OCI-LY1 (cell line): ENCODE measurements around the gene TBX15.

Experiments
- H2AFZ ChIP-seq: fragments of 200-600 bp; sonication (generic), shearing (Covaris generic); 2 replicates; pipeline ENCODE4 v1.6.0; 2014; ENCODE audit warnings: antibody characterized with exemption, mild to moderate bottlenecking, low read length
- H3F3A ChIP-seq: fragments of 200-600 bp; sonication (generic), shearing (Covaris generic); 2 replicates; pipeline ENCODE4 v1.6.0; 2014; ENCODE audit warnings: mild to moderate bottlenecking, antibody characterized with exemption, low read length, moderate library complexity; ENCODE audit not compliant: insufficient read depth
- H3K27ac ChIP-seq: fragments of 200-600 bp; sonication (generic); 2 replicates; pipeline ENCODE4 v1.5.1; 2014; ENCODE audit warnings: low read length, mixed run types, mild to moderate bottlenecking, low read depth; ENCODE audit not compliant: poor library complexity, severe bottlenecking
- H3K27me3 ChIP-seq: fragments of 200-600 bp; sonication (generic); 2 replicates; pipeline ENCODE4 v1.6.0; 2014; ENCODE audit warnings: antibody characterized with exemption, mild to moderate bottlenecking, low read length, moderate library complexity; ENCODE audit not compliant: insufficient read depth
- H3K36me3 ChIP-seq: fragments of 200-600 bp; sonication (generic); 2 replicates; pipeline ENCODE4 v1.6.1; 2014; ENCODE audit warnings: mild to moderate bottlenecking, antibody characterized with exemption, low read length, moderate library complexity, mixed read lengths; ENCODE audit not compliant: insufficient read depth
- H3K4me1 ChIP-seq: fragments of 200-600 bp; sonication (generic); 2 replicates; pipeline ENCODE4 v1.5.1; 2014; ENCODE audit warnings: mild to moderate bottlenecking, low read length, moderate library complexity; ENCODE audit not compliant: insufficient read depth, severe bottlenecking
- H3K4me2 ChIP-seq: fragments of 200-600 bp; sonication (generic), shearing (Covaris generic); 2 replicates; pipeline ENCODE4 v1.6.1; 2014; ENCODE audit warnings: low read length
- H3K4me3 ChIP-seq: fragments of 200-600 bp; sonication (generic); 2 replicates; pipeline ENCODE4 v1.5.1; 2014; ENCODE audit warnings: low read length, low read depth, mild to moderate bottlenecking, mixed read lengths; ENCODE audit not compliant: poor library complexity, severe bottlenecking
- H3K79me2 ChIP-seq: fragments of 200-600 bp; shearing (Covaris generic); 2 replicates; pipeline ENCODE4 v1.6.1; 2016; ENCODE audit warnings: mixed run types, low read length, mixed read lengths; ENCODE audit not compliant: insufficient read depth
- H3K9ac ChIP-seq: fragments of 200-600 bp; sonication (generic), shearing (Covaris generic); 2 replicates; pipeline ENCODE4 v1.6.1; 2014; ENCODE audit warnings: mild to moderate bottlenecking, low read length, mixed read lengths
- H3K9me2 ChIP-seq: fragments of 200-600 bp; sonication (generic), shearing (Covaris generic); 2 replicates; pipeline ENCODE4 v1.6.1; 2014; ENCODE audit warnings: low read depth, mild to moderate bottlenecking, low read length, mixed read lengths
- H3K9me3 ChIP-seq: fragments of 200-600 bp; shearing (Covaris generic); 2 replicates; pipeline ENCODE4 v1.6.1; 2014; ENCODE audit warnings: low read length, mixed read lengths
- H4K20me1 ChIP-seq: fragments of 200-600 bp; sonication (generic), shearing (Covaris generic); 2 replicates; pipeline ENCODE4 v1.6.0; 2016; ENCODE audit warnings: mild to moderate bottlenecking, low read length; ENCODE audit not compliant: insufficient read depth
- CTCF ChIP-seq: fragments of 200-600 bp; sonication (generic), shearing (Covaris generic); IDR thresholded peaks from 2 replicates; pipeline ENCODE4 v1.5.1; 2017; ENCODE audit warnings: mild to moderate bottlenecking, antibody characterized with exemption, low read length, moderate library complexity, mixed read lengths
- EZH2 ChIP-seq: fragments of 200-600 bp; sonication (generic), shearing (Covaris generic); IDR thresholded peaks from 2 replicates; pipeline ENCODE4 v1.8.0; 2017; ENCODE audit warnings: borderline replicate concordance, mixed run types, mild to moderate bottlenecking, antibody characterized with exemption, low read length, moderate library complexity, mixed read lengths

TBX15 gene

DNA sequence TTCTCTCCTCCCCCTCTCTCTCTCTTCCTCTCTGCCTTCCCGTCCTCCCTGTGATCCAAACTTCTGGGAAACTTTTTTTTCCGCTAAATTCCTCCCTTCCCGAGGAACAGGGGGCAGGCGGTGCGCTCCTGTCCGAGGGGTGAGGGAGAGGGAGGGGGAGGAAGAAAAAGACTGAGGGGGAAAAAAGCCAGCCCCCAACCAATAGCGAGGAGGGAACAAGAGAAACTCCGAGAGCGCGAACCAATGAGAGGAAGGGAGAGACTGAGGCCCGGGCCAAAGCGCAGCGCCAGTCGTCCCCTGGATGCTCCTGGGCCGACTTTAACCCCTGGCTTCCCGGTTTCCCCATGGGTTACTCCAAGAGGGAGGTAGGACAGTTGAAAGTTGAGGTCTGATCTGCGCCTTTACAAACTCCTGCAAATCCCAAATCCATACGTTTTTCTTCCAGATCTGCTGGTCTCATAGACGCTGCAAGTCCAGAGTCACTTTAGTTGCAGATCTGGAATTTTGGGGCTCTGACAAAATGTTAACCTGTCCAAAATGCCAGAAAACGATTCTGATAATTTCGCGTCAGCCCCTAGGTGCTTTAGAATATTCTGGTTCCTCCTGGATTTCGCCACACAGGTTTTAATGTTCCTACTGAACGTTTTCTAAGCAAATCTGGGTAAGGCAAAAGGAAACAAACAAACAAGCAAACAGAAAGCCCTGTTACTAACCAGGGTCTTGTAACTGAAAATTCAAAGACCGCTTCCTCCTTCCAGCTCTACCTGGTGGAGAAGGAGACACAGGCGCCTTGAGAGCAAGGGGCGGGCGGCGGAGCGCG, at the start of gene TBX15:
TSS of gene TBX15 (minus strand) at position 158 of the 820 bp plus-strand sequence. CDS start 548 bp downstream, outside the sequence.
- Histone ChIP-seq H4K20me1 (no peaks in the 10 kb centered on the region), H2AFZ (no peak within 1 kb of the TSS), H3K4me3 (no peak within 1 kb of the TSS), H3K9me3 (no peaks in the 10 kb centered on the region), H3K79me2 (no peaks in the 10 kb centered on the region), H3K27me3 (no peaks in the 10 kb centered on the region; the same call in 1 of the 2 replicates), H3K4me2 (no peak within 1 kb of the TSS), H3F3A (no peaks in the 10 kb centered on the region), H3K9me2 (no peaks in the 10 kb centered on the region), H3K27ac (no peak within 1 kb of the TSS), H3K4me1 (no peaks in the 10 kb centered on the region), H3K36me3 (no peaks in the 10 kb centered on the region; the same call in 1 of the 2 replicates), H3K9ac (no peak within 1 kb of the TSS)
- TF ChIP-seq CTCF = no peak
- no peak for TF ChIP-seq EZH2

GRCh38 chr1:119034359-119034758, 46.2 kb upstream of the TBX15 start:
- no peak overlapping the region for H3K4me2 ChIP-seq
- H3K27me3 ChIP-seq = no peaks in the 10 kb centered on the region
- H3F3A ChIP-seq = no peaks in the 10 kb centered on the region
- no peak overlapping the region for H3K27ac ChIP-seq
- H2AFZ ChIP-seq = no peak overlapping the region
- H3K36me3 ChIP-seq = no peaks in the 10 kb centered on the region
- H3K79me2 ChIP-seq = no peaks in the 10 kb centered on the region
- no peak overlapping the region for H3K9ac ChIP-seq
- H3K4me1 ChIP-seq = no peaks in the 10 kb centered on the region
- no peak for TF ChIP-seq CTCF
- TF ChIP-seq EZH2 = no peak
- no peaks in the 10 kb centered on the region for H3K9me2 ChIP-seq
- H3K4me3 ChIP-seq = no peak overlapping the region
- H3K9me3 ChIP-seq = no peaks in the 10 kb centered on the region
- H4K20me1 ChIP-seq = no peaks in the 10 kb centered on the region

DNA sequence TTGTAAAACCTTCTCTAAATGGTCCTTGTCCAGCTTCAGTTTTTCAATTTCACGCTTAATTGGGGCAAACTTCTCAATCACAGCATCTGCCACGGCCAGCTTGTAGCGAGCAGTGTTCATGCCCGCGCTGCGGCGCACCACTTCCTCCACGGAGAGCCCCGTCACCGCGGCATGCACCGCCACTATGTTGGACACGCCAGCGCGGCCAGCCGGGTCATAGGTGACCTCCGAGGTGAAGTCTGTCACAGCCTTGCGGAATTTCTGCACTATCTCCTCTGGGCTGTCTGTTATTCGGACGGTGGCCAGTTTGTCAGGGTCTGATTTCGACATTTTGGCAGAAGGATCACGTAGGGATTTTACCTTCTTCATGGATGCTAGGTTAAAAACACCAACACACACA, 44.8 kb upstream of the TBX15 start:
- H3K4me1 ChIP-seq = no peaks in the 10 kb centered on the region
- no peak overlapping the region for H3K4me2 ChIP-seq
- no peak for TF ChIP-seq CTCF
- no peak for TF ChIP-seq EZH2
- H3F3A ChIP-seq = no peaks in the 10 kb centered on the region
- H3K9ac ChIP-seq = no peak overlapping the region
- no peaks in the 10 kb centered on the region for H3K36me3 ChIP-seq
- no peak overlapping the region for H3K27ac ChIP-seq
- no peaks in the 10 kb centered on the region for H3K79me2 ChIP-seq
- no peaks in the 10 kb centered on the region for H3K9me3 ChIP-seq
- no peaks in the 10 kb centered on the region for H3K27me3 ChIP-seq
- H3K9me2 ChIP-seq = no peaks in the 10 kb centered on the region
- no peaks in the 10 kb centered on the region for H4K20me1 ChIP-seq
- H3K4me3 ChIP-seq = no peak overlapping the region
- H2AFZ ChIP-seq = no peak overlapping the region
